Liver (tissue), 9 donors: Measurements from ENCODE around the gene AMBRA1. TPM values are rescaled to one million over a fixed set of nuclear protein-coding genes. Genes with fewer than 3 reads are reported as not detected.

Experiments used
- DNase-seq: peaks from one replicate; pipeline ENCODE4 v3.0.0-alpha.2; 2017; ENCODE audit warnings: low spot score
- H3K27ac ChIP-seq, 2 donors: one replicate each; pipeline ENCODE4 v1.7.0; 2013; ENCODE audit warnings: inconsistent platforms in 2 of 2, low read length in 2 of 2, control low read depth in 1 of 2, low read depth in 1 of 2, mild to moderate bottlenecking in 1 of 2
- H3K27me3 ChIP-seq, 4 donors: one replicate each; pipeline versions ENCODE4 v1.6.1 to v1.7.0; 2013; ENCODE audit warnings: low read length in 3 of 4, inconsistent platforms in 1 of 4, mild to moderate bottlenecking in 1 of 4, moderate library complexity in 1 of 4; ENCODE audit not compliant: control insufficient read depth in 4 of 4, insufficient read depth in 4 of 4
- H3K36me3 ChIP-seq, 4 donors: one replicate each; pipeline versions ENCODE4 v1.6.1 to v1.7.0; 2013; ENCODE audit warnings: low read length in 3 of 4, mild to moderate bottlenecking in 3 of 4, low read depth in 1 of 4, moderate library complexity in 1 of 4; ENCODE audit not compliant: control insufficient read depth in 4 of 4, insufficient read depth in 3 of 4
- H3K4me1 ChIP-seq, 4 donors: one replicate each; pipeline versions ENCODE4 v1.6.1 to v1.7.0; 2013; ENCODE audit warnings: low read length in 3 of 4, mild to moderate bottlenecking in 3 of 4, moderate library complexity in 1 of 4; ENCODE audit not compliant: control insufficient read depth in 4 of 4, insufficient read depth in 4 of 4
- H3K4me3 ChIP-seq, 3 donors: one replicate each; pipeline versions ENCODE4 v1.6.1 to v1.7.0; 2013; ENCODE audit warnings: low read length in 3 of 3, control low read depth in 1 of 3, low read depth in 1 of 3, mild to moderate bottlenecking in 1 of 3
- H3K9ac ChIP-seq, 2 donors: one replicate each; pipeline ENCODE4 v1.7.0; 2013; ENCODE audit warnings: low read length in 2 of 2, mild to moderate bottlenecking in 2 of 2, moderate library complexity in 2 of 2, control low read depth in 1 of 2, low read depth in 1 of 2
- H3K9me3 ChIP-seq, 4 donors: one replicate each; pipeline versions ENCODE4 v1.6.1 to v1.7.0; 2013; ENCODE audit warnings: low read length in 3 of 4; ENCODE audit not compliant: control insufficient read depth in 4 of 4
- EGR1 ChIP-seq, 2 donors: IDR thresholded peaks; 2 replicates each; pipeline ENCODE4 v1.6.1; 2016 to 2018; ENCODE audit warnings: antibody characterized with exemption in 2 of 2, low read depth in 2 of 2
- FOXA1 ChIP-seq: IDR thresholded peaks from 2 replicates; pipeline ENCODE4 v1.6.1; 2016; ENCODE audit warnings: antibody characterized with exemption
- FOXA2 ChIP-seq: IDR thresholded peaks from 2 replicates; pipeline ENCODE4 v1.6.1; 2016; ENCODE audit warnings: antibody characterized with exemption
- GABPA ChIP-seq, 2 donors: IDR thresholded peaks in 1 of 2; conservative IDR thresholded peaks in 1 of 2; 2 replicates each; pipeline ENCODE4 v1.6.1; 2016; ENCODE audit warnings: antibody characterized with exemption in 2 of 2, mild to moderate bottlenecking in 1 of 2, moderate library complexity in 1 of 2
- HNF4A ChIP-seq, 2 donors: conservative IDR thresholded peaks; 2 replicates each; pipeline ENCODE4 v1.6.1; 2016; ENCODE audit warnings: antibody characterized with exemption in 2 of 2, mild to moderate bottlenecking in 2 of 2
- HNF4G ChIP-seq: IDR thresholded peaks from 2 replicates; pipeline ENCODE4 v1.6.1; 2016; ENCODE audit warnings: antibody characterized with exemption
- JUND ChIP-seq, 2 donors: IDR thresholded peaks; 2 replicates each; pipeline ENCODE4 v1.6.1; 2016; ENCODE audit warnings: antibody characterized with exemption in 2 of 2
- MAX ChIP-seq: IDR thresholded peaks from 2 replicates; pipeline ENCODE4 v1.6.1; 2016; ENCODE audit warnings: antibody characterized with exemption
- NR2F2 ChIP-seq: IDR thresholded peaks from 2 replicates; pipeline ENCODE4 v1.6.1; 2016; ENCODE audit warnings: antibody characterized with exemption
- RAD21 ChIP-seq, 2 donors: IDR thresholded peaks; 2 replicates each; pipeline ENCODE4 v1.6.1; 2016; ENCODE audit warnings: antibody characterized with exemption in 2 of 2, mild to moderate bottlenecking in 2 of 2
- REST ChIP-seq: IDR thresholded peaks from 2 replicates; pipeline ENCODE4 v1.6.1; 2016; ENCODE audit warnings: antibody characterized with exemption, mild to moderate bottlenecking
- RXRA ChIP-seq, 2 donors: IDR thresholded peaks; 2 replicates each; pipeline ENCODE4 v1.6.1; 2017 to 2018; ENCODE audit warnings: antibody characterized with exemption in 2 of 2, mild to moderate bottlenecking in 1 of 2
- SP1 ChIP-seq: IDR thresholded peaks from 2 replicates; pipeline ENCODE4 v1.6.1; 2018; ENCODE audit warnings: antibody characterized with exemption, mild to moderate bottlenecking
- TAF1 ChIP-seq: conservative IDR thresholded peaks from 2 replicates; pipeline ENCODE4 v1.6.1; 2016; ENCODE audit warnings: antibody characterized with exemption, mild to moderate bottlenecking
- YY1 ChIP-seq: IDR thresholded peaks from 2 replicates; pipeline ENCODE4 v1.6.1; 2016; ENCODE audit warnings: antibody characterized with exemption, mild to moderate bottlenecking
- WGBS: extraction: QIAGEN DNeasy Blood & Tissue Kit; methylation state at CpG from one replicate; pipeline ENCODE4 v1.1.7; 2013; 5-methylcytosine and 5-hydroxymethylcytosine counted together
- polyA plus RNA-seq, 2 donors: library from polyadenylated mRNA; stranded (reverse) in 1 of 2; unstranded in 1 of 2; fragments of 200-250 nt in 1 of 2; fragments of >200 nt in 1 of 2; fragmentation: Nextera tagmentation in 1 of 2; extraction: Ambion mirVana in 1 of 2; gene quantifications; one replicate each; pipeline versions ENCODE4 v1.2.1 to v1.2.3, GENCODE V29; 2013 to 2015
- total RNA-seq, 2 donors: library from RNA; depleted of rRNA; stranded (reverse); fragments of >200 nt; gene quantifications; one replicate each; pipeline ENCODE4 v1.2.3, GENCODE V29; 2014
- TF ChIP-seq, protein P1 (sequence below): fragments of 150-350 bp; IDR thresholded peaks from 2 replicates; pipeline ENCODE4 v1.5.1; 2017; ENCODE audit warnings: improper control_type of control experiment, low read depth, low read length; ENCODE audit not compliant: missing input control
- TF ChIP-seq, protein P2 (sequence below): IDR thresholded peaks from 2 replicates; pipeline ENCODE4 v1.6.1; 2016; ENCODE audit warnings: antibody characterized with exemption
- donor health status: healthy.
- donor health status: healthy.
- donor health status: healthy.
- donor health status: healthy.
- donor health status: healthy.

Gene AMBRA1
- total and polyA plus RNA-seq, 4 donors = 3.7 to 25.7 (median 15.1) TPM

DNA sequence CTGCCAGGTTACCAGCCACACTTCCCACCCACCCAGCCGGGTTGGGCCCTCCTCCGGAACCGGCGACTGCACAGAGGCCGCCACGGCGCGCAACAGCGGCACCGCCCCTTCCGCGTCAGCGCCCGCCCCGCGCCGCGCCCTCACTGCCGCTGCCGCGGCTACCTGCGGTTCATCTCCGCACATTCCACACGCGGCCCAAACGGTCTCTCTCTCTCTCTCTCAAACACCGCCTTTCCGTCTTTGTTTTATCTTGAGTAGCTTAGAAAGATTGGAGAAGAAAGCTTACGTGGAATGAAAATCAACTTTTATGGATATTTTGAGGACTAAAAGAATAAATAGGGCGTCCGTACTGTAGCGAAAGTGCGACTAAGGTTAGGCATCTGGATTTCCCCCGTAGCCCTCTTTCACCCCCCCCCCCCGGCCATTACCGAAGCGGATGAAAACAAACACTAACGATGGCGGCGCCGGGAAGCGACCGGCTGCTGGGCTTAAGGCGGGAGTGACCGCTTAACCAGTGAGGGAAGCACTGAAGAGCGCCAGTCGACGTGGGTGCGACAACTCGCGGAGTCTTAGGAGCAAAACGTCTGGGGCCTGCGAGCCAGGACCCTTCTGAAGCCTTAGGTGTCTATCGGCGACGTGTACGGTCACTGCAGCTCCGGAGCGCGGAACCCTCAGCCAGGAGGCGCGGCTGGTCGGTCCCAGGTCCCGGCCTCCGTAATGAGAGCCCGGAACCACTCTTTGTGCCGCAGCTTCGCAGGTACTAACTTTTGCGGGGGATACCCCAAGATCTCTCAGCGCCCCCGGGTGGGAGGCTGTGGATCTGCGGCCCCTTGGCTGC is 23.5 kb upstream of the AMBRA1 start, which contains the start of the genes ATG13 and HARBI1 (continued):
- TF ChIP-seq REST = no peak
- no peak for TF ChIP-seq FOXA1
- peak; percentile 94 for TF ChIP-seq YY1
- TF ChIP-seq MAX = no peak
- TF ChIP-seq NR2F2 = peak; percentile 47
- no peak for TF ChIP-seq FOXA2
- no peak for TF ChIP-seq EGR1 (IDR thresholded peaks at IDR 0.05; ENCODE audit: low read depth in 2 of 2)
- peak in 1 of 2 donors; percentile 83 for TF ChIP-seq GABPA (IDR thresholded peaks at IDR 0.05 in 1 of 2, conservative IDR thresholded peaks at IDR 0.05 in 1 of 2)
- peak in 1 of 2 donors; percentile 31 for TF ChIP-seq RXRA (IDR thresholded peaks at IDR 0.05)
- TF ChIP-seq SP1 = no peak
- no peak for TF ChIP-seq JUND (IDR thresholded peaks at IDR 0.05)
- TF ChIP-seq HNF4A (conservative IDR thresholded peaks at IDR 0.05) = no peak

- WGBS = 2% methylated on average over 15 of the region's 15 CpGs
- Histone ChIP-seq H3K4me1 (peaks cover 9 to 29% (median 22%) of the 10 kb centered on the region in 4 donors), H3K27me3 (no peaks in the 10 kb centered on the region), H3K4me3 (peak overlapping the region; percentile 82 to 99 (median 98)), H3K27ac (peak overlapping the region; percentile 91 to 97), H3K9ac (peak overlapping the region; percentile 61 to 68), H3K36me3 (peaks cover 0 to 5% (median 2%) of the 10 kb centered on the region in 4 donors), H3K9me3 (no peaks in the 10 kb centered on the region)
- no peak for DNase-seq
- TF ChIP-seq TAF1 (no peak), MAX (no peak), HNF4A (conservative IDR thresholded peaks at IDR 0.05) (peak in 1 of 2 donors; percentile 22), YY1 (no peak), RAD21 (IDR thresholded peaks at IDR 0.05) (no peak), HNF4G (peak; percentile 15)
- TF ChIP-seq, protein P1, sequence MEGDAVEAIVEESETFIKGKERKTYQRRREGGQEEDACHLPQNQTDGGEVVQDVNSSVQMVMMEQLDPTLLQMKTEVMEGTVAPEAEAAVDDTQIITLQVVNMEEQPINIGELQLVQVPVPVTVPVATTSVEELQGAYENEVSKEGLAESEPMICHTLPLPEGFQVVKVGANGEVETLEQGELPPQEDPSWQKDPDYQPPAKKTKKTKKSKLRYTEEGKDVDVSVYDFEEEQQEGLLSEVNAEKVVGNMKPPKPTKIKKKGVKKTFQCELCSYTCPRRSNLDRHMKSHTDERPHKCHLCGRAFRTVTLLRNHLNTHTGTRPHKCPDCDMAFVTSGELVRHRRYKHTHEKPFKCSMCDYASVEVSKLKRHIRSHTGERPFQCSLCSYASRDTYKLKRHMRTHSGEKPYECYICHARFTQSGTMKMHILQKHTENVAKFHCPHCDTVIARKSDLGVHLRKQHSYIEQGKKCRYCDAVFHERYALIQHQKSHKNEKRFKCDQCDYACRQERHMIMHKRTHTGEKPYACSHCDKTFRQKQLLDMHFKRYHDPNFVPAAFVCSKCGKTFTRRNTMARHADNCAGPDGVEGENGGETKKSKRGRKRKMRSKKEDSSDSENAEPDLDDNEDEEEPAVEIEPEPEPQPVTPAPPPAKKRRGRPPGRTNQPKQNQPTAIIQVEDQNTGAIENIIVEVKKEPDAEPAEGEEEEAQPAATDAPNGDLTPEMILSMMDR = no peak
- TF ChIP-seq, protein P2, sequence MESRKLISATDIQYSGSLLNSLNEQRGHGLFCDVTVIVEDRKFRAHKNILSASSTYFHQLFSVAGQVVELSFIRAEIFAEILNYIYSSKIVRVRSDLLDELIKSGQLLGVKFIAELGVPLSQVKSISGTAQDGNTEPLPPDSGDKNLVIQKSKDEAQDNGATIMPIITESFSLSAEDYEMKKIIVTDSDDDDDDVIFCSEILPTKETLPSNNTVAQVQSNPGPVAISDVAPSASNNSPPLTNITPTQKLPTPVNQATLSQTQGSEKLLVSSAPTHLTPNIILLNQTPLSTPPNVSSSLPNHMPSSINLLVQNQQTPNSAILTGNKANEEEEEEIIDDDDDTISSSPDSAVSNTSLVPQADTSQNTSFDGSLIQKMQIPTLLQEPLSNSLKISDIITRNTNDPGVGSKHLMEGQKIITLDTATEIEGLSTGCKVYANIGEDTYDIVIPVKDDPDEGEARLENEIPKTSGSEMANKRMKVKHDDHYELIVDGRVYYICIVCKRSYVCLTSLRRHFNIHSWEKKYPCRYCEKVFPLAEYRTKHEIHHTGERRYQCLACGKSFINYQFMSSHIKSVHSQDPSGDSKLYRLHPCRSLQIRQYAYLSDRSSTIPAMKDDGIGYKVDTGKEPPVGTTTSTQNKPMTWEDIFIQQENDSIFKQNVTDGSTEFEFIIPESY = no peak
Measured at GRCh38 chr11:46616551-46617133, 22.8 kb upstream of the AMBRA1 start.
